SKM-1 treated with dmso at 0.1 percent for 144 hours (cell line): Measurements from ENCODE around the gene CEP350.
A peak's percentile ranks its signal among the peaks of the same experiment; 100 is the strongest.

Source experiments
- DNase-seq: peaks from one replicate; lab custom pipeline; 2025; ENCODE audit not compliant: unreplicated experiment; lab: John Stamatoyannopoulos, UW

CEP350 gene

DNA sequence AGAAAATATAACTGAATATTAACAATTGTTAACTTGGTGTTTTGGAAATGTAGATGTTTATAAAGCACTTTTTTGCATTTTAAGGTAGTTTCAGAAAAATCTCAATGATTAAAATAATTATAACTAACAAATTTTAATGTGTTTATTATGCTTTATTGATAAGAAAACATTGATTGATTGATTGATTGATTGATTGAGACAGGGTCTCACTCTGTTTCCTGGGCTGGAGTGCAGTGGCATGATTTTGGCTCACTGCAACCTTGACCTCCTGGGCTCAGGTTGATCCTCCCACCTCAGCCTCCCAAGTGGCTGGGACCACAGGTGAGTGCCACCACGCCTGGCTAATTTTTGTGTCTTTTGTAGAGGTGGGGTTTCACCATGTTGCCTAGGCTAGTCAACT is 106.4 kb downstream of the CEP350 start:
- DNase-seq: no peak

DNA sequence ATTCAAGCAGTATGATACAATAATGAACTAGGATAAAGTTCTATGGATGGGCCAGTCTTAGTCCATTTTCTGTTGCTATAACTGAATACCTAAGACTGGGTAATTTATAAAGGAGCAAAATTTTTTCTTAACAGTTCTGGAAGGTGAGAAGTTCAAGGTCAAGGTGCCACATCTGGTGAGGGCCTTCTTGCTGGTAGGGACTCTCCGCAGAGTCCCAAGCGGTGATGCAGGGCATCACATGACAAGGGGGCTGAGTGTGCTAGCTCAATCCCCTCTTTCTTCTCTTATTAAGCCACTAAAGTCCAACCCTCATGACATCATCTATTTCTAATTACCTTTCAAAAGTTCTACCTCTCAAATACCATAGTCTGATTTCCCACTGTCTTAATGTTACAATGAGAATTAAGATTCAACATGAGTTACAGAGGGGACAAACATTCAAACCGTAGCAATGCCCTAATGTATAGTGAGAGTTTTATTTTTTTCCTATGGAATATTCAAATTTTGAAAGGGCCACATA is 107.9 kb downstream of the CEP350 start:
- no peak for DNase-seq

GRCh38 chr1:180065408-180065807 is 110.8 kb downstream of the CEP350 start:
- DNase-seq: no peak

- no peak for DNase-seq
These were observed 111.5 kb downstream of the CEP350 start for GRCh38 chr1:180066150-180066549.

GRCh38 chr1:180070286-180070685 is 115.7 kb downstream of the CEP350 start:
- no peak for DNase-seq

GRCh38 chr1:180071759-180072158 is 117.1 kb downstream of the CEP350 start:
- DNase-seq: no peak

DNA sequence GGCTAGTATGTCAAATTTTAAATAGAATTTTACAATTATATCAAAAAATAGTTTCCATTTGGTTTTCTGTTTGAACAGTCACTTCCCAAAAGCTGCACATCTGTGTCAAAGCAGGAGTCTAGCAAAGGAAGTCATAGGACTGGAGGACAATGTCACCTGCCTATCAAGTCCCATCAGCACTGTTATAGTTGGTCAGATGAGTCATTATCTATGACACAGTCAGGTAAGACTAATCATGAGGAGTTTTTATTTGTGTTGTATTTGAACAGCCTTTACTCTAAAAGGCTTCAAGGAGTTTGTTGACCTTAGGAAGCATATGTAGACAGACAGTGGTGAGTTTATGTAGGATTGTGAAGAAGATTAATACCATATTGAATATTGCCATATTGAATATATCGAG is 125.8 kb downstream of the CEP350 start:
- no peak for DNase-seq

- DNase-seq: no peak
These were observed 126.9 kb downstream of the CEP350 start for GRCh38 chr1:180081474-180081873.

- DNase-seq: no peak
These were observed 128.6 kb downstream of the CEP350 start for GRCh38 chr1:180083164-180083563.

GRCh38 chr1:180084867-180085266 is 130.3 kb downstream of the CEP350 start:
- no peak for DNase-seq

DNA sequence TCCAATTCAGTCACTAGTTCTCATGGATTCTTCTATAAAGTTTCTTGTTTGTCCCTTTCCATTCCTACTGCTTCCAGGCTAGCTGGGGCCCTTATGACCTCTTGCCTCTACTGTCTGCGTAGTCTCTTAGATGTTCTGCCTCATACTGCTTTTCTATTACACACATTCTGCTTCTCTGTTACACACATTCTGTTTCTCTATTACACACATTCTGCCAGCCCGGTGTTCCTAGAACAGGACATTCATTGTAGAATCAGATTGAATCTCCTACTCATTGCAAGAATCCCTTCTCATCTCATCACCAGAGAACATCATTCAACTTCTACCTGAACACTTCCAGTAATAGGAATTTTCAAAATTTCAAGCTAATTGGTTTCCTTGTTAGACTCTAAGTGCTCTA is 130.7 kb downstream of the CEP350 start:
- no peak for DNase-seq

GRCh38 chr1:180092931-180093650 is 138.5 kb downstream of the CEP350 start:
- DNase-seq: no peak

DNA sequence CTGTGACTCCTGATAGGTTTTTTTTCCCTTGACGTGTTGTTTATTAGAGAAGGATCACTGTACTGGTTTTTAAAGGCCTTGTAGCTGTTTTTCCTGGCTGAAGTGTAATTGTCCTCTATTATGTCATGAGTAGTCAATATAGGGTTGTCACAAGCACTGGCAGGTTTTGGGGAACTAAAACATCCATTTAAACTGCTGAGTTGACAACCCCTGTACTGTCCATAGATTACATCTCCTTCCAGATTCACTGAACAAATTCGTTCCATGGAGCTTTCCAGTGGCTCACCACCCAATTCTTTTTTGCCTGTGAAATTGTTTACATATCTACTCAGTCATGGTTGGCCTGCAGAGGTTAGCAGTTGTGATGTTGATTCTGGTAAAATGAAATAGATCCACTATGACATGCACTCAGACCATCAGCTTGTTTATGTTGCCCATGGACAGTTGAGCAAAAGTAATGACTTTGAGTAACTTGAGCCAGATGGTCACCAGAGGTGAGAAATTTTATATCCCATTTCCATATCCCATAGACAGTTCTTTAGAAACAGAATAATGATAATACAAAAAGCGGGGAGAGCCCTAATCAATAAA is 140.2 kb downstream of the CEP350 start:
- no peak for DNase-seq

GRCh38 chr1:180096584-180097325 is 142.1 kb downstream of the CEP350 start:
- no peak for DNase-seq

DNA sequence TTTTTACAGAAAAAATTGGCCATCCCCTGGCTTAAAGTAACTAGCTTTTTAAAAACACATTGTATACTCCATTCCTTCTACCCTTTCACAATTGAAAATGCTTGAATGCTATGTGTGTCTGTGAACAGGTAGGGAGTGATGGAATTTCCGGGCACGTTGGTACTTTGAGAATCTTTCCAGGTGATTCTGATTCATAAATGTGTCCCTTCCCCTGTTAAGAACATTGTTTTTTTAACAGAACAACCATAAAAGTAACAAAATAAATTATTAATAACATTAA is 142.7 kb downstream of the CEP350 start:
- DNase-seq: no peak

DNA sequence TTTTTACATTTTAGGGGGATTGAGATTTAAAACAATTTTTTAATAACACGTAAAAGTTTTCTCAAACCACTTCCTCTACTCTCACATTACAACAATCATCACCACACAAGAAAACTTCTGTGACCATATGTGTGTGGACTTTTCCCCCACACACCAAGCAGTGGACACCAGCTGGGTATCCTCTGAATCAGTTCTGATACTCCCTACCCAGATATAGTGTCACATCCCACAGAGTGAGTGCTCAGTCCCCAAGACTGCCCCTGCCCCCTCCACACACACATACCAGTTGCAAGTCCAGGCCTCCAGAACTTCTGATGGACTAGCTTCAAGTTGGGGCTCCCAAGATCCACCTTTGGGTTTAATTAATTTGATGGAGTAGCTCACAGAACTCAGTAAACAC is 146.8 kb downstream of the CEP350 start:
- no peak for DNase-seq

DNA sequence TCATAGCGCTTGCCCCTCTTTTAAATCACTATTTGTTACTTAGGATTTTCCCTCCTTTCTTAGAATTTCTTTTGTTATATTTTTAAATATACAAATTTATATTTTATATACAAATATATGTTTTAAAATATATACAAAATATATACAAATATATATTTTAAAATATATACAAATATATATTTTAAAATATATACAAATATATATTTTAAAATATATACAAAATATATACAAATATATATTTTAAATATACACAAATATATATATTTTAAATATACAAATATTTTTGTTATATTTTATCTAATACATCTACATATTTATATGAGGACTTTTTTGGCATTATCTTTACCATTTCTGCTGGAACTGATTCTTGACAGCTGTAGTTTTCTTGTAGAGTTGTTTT is 149.2 kb downstream of the CEP350 start:
- DNase-seq: no peak

- no peak for DNase-seq
These were observed 157.5 kb downstream of the CEP350 start for GRCh38 chr1:180112091-180112490.

- DNase-seq: no peak
These were observed 158.5 kb downstream of the CEP350 start for GRCh38 chr1:180112984-180113647.

DNA sequence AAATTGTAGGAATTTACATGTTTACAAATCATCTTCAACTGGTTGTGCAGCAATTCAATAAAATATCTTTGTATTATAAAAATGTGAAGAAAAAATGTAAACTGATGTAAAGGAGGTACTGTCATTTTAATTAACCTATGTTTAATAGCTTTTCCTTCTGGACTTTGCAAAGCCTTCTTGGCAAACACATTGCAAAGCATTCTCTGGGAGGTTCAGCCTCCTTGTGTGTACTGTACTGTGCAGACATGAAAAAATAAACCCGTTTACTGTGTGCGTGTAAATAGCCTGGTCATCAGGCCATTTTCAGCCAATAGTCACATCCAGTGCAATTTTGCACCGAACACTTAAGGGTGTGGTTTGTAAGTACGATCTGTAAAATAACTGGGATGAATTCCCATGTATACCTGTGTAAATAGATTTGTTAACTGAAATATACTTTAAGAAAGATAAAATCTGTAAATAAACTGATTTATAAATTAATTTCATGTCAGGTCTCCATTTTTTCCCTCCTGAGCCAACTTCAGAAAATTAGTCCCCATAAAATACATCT is 159.9 kb downstream of the CEP350 start:
- DNase-seq: no peak

- peak; percentile 45 for DNase-seq
These were observed 162.6 kb downstream of the CEP350 start for GRCh38 chr1:180116964-180117763.
